Hematopoietic multipotent progenitor cell treated with erythropoietin and hydrocortisone succinate and interleukin-3 and kit ligand, for 17 days (in vitro differentiated cells): ENCODE results near the gene DLG5.

ENCODE experiments used
- DNase-seq: peaks from one replicate; pipeline ENCODE4 v3.0.0-alpha.2; 2015; ENCODE audit warnings: low spot score

DLG5 gene

GRCh38 chr10:77926566-77927401 is at the start of gene DLG5:
DLG5 (minus strand) TSS chr10:77926755; CDS start chr10:77926520, 235 bp downstream.
- no peak for DNase-seq

GRCh38 chr10:77975086-77975666 is 48.6 kb upstream of the DLG5 start:
- no peak for DNase-seq

- DNase-seq, result no peak
Measured at GRCh38 chr10:77974396-77975074, 48.0 kb upstream of the DLG5 start.

- DNase-seq, result no peak
Measured at GRCh38 chr10:77973276-77973675, 46.7 kb upstream of the DLG5 start.

- no peak for DNase-seq
Measured at GRCh38 chr10:77972148-77972547, 45.6 kb upstream of the DLG5 start.

- DNase-seq, result no peak
Measured at GRCh38 chr10:77971804-77972144, 45.2 kb upstream of the DLG5 start.

GRCh38 chr10:77970869-77971803 is 44.6 kb upstream of the DLG5 start:
- no peak for DNase-seq

GRCh38 chr10:77969114-77969513 is 42.6 kb upstream of the DLG5 start:
- no peak for DNase-seq

GRCh38 chr10:77967611-77968022 is 41.1 kb upstream of the DLG5 start:
- DNase-seq, result no peak

- no peak for DNase-seq
Measured at GRCh38 chr10:77965294-77965693, 38.7 kb upstream of the DLG5 start.

GRCh38 chr10:77964811-77965210 is 38.3 kb upstream of the DLG5 start:
- no peak for DNase-seq

GRCh38 chr10:77963901-77964300 is 37.3 kb upstream of the DLG5 start:
- no peak for DNase-seq

GRCh38 chr10:77962350-77963146 is 36.0 kb upstream of the DLG5 start:
- DNase-seq, result no peak

- DNase-seq, result no peak
Measured at GRCh38 chr10:77961668-77962067, 35.1 kb upstream of the DLG5 start.

- DNase-seq, result no peak
Measured at GRCh38 chr10:77960829-77961329, 34.3 kb upstream of the DLG5 start.

- no peak for DNase-seq
Measured at GRCh38 chr10:77959887-77960455, 33.4 kb upstream of the DLG5 start.

- no peak for DNase-seq
Measured at GRCh38 chr10:77959384-77959783, 32.8 kb upstream of the DLG5 start.

- DNase-seq, result no peak
Measured at GRCh38 chr10:77955136-77955535, 28.6 kb upstream of the DLG5 start.

- no peak for DNase-seq
Measured at GRCh38 chr10:77949167-77949566, 22.6 kb upstream of the DLG5 start.

GRCh38 chr10:77946084-77946483 is 19.5 kb upstream of the DLG5 start:
- no peak for DNase-seq

- DNase-seq, result no peak
Measured at GRCh38 chr10:77944519-77944918, 18.0 kb upstream of the DLG5 start.
